Thyroid gland (tissue), 4 donors: Measurements from ENCODE around the gene PRSS1. TPM values are rescaled to one million over a fixed set of nuclear protein-coding genes. Genes with fewer than 3 reads are reported as not detected.
"Not testable (repeated sequence)": the region's sequence is repeated elsewhere in the genome, so short reads cannot be mapped to it uniquely, and the experiment has no call there.

Experiments
- DNase-seq, 2 donors: peaks; one replicate each; pipeline ENCODE4 v3.0.0-alpha.2; 2019
- H3K27ac ChIP-seq, 3 donors: fragments of 200-600 bp; sonication (generic); 1 replicate in 2 of 3; 2 replicates in 1 of 3; pipeline ENCODE4 v1.5.1; 2016 to 2019; ENCODE audit warnings: mild to moderate bottlenecking in 1 of 3, moderate library complexity in 1 of 3
- H3K27me3 ChIP-seq: fragments of 200-600 bp; sonication (generic); one replicate; pipeline ENCODE4 v1.5.1; 2019
- H3K36me3 ChIP-seq, 2 donors: fragments of 200-600 bp; sonication (generic); one replicate each; pipeline ENCODE4 v1.5.1; 2016 to 2019
- H3K4me1 ChIP-seq, 2 donors: fragments of 200-600 bp; sonication (generic); one replicate each; pipeline ENCODE4 v1.5.1; 2017 to 2019
- H3K4me3 ChIP-seq, 3 donors: fragments of 200-600 bp; sonication (generic); replicated peaks in 1 of 3; 1 replicate in 2 of 3; 2 replicates in 1 of 3; pipeline ENCODE4 v1.5.1; 2016; ENCODE audit warnings: mild to moderate bottlenecking in 1 of 3
- H3K9me3 ChIP-seq: fragments of 200-600 bp; sonication (generic); one replicate; pipeline ENCODE4 v1.5.1; 2017
- POLR2A ChIP-seq, 2 donors: fragments of 450-650 bp; IDR thresholded peaks; one replicate each; pipeline ENCODE4 v1.6.1; 2017; ENCODE audit warnings: antibody characterized with exemption in 2 of 2, mild to moderate bottlenecking in 2 of 2, moderate library complexity in 1 of 2
- WGBS, 2 donors: methylation state at CpG; one replicate each; pipeline ENCODE4 v1.1.5; 2017; 5-methylcytosine and 5-hydroxymethylcytosine counted together
- intact Hi-C: fragments of 100-400 bp; cut with DNase I; formaldehyde crosslinking; loops from one replicate; pipeline ENCODE4 v1.15.1; 2023
- total RNA-seq, 4 donors: library from RNA; depleted of rRNA; stranded (reverse); fragments of >200 nt; gene quantifications; one replicate each; pipeline ENCODE4 v1.2.3, GENCODE V29; 2016
- TF ChIP-seq, protein P1 (sequence below), 6 experiments: fragments of 200-600 bp in 3 of 6; fragments of 450-650 bp in 3 of 6; sonication (generic) in 3 of 6; IDR thresholded peaks; one replicate each; pipeline ENCODE4 v1.5.1; 2016 to 2019; ENCODE audit warnings: antibody characterized with exemption in 6 of 6, mild to moderate bottlenecking in 2 of 6, inconsistent platforms in 1 of 6, moderate library complexity in 1 of 6

Gene PRSS1
- total RNA-seq, 4 donors from 2014 or later = 1.2 TPM; not detected in 3

DNA sequence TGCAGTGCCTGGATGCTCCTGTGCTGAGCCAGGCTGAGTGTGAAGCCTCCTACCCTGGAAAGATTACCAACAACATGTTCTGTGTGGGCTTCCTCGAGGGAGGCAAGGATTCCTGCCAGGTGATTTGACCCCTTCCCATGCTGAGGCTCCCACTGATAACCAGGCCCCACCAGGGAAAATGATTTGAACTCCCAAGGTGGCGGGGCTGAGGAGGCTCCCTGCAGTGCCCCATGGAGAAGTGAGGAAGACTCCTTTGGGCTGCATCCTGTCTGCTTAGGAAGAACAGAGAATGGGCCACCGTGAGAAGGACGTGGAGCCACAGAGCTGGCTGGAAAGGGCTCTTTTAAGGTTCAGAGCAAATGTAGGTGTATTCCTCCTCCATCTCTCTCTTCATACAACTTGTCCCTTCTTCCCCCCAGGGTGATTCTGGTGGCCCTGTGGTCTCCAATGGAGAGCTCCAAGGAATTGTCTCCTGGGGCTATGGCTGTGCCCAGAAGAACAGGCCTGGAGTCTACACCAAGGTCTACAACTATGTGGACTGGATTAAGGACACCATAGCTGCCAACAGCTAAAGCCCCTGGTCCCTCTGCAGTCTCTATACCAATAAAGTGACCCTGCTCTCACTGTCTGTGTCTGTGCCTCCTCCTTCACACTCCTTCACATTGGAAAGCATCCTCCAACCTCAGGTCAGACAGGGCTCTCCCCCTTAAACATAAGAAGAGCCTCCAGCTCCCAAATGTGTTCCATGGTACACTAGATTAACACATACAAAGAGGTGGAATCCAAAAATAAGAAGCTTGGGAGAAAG lies 24.9 kb downstream of the PRSS1 start:
- Histone ChIP-seq H3K4me3 (no peak overlapping the region), H3K9me3 (no peaks in the 10 kb centered on the region), H3K36me3 (no peaks in the 10 kb centered on the region), H3K4me1 (peaks cover 32% of the 10 kb centered on the region in 2 donors), H3K27ac (no peak overlapping the region), H3K27me3 (no peaks in the 10 kb centered on the region)
- intact Hi-C loops = no loop called here
- no peak for DNase-seq
- TF ChIP-seq, protein P1, sequence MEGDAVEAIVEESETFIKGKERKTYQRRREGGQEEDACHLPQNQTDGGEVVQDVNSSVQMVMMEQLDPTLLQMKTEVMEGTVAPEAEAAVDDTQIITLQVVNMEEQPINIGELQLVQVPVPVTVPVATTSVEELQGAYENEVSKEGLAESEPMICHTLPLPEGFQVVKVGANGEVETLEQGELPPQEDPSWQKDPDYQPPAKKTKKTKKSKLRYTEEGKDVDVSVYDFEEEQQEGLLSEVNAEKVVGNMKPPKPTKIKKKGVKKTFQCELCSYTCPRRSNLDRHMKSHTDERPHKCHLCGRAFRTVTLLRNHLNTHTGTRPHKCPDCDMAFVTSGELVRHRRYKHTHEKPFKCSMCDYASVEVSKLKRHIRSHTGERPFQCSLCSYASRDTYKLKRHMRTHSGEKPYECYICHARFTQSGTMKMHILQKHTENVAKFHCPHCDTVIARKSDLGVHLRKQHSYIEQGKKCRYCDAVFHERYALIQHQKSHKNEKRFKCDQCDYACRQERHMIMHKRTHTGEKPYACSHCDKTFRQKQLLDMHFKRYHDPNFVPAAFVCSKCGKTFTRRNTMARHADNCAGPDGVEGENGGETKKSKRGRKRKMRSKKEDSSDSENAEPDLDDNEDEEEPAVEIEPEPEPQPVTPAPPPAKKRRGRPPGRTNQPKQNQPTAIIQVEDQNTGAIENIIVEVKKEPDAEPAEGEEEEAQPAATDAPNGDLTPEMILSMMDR (IDR thresholded peaks at IDR 0.05) = no peak
- TF ChIP-seq POLR2A (IDR thresholded peaks at IDR 0.05) = no peak
- 81 to 89% methylated on average over 4 of the region's 4 CpGs for WGBS, 2 donors

DNA sequence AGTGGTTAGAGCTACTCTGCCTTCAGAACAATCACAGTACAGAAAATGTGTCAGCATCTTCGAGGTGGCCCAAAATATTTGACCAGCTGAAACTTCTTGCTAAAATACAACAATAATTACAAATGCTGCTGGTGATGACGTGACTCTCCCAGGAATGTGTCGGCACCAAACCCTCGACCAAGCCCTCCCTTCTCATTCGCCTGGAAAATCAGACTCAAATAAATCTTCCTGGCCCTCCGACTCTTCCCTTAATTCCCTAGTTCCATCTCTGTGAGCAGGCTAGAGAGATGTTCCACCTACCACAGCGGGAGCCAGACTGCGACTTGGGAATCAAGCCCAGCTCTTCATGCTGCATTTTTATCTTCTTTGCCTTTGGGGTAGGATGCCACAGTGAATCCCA lies 25.6 kb downstream of the PRSS1 start:
- Histone ChIP-seq H3K27ac (peak overlapping the region in 1 of 3 donors; percentile 28), H3K4me1 (peaks cover 32% of the 10 kb centered on the region in 2 donors), H3K27me3 (no peaks in the 10 kb centered on the region), H3K9me3 (no peaks in the 10 kb centered on the region), H3K36me3 (no peaks in the 10 kb centered on the region), H3K4me3 (no peak overlapping the region)
- DNase-seq = peak in 1 of 2 donors; percentile 21
- intact Hi-C loops = no loop called here
- no peak for TF ChIP-seq POLR2A (IDR thresholded peaks at IDR 0.05)
- TF ChIP-seq, protein P1 (IDR thresholded peaks at IDR 0.05) = no peak
- 61 to 68% methylated on average over 8 of the region's 8 CpGs for WGBS, 2 donors

DNA sequence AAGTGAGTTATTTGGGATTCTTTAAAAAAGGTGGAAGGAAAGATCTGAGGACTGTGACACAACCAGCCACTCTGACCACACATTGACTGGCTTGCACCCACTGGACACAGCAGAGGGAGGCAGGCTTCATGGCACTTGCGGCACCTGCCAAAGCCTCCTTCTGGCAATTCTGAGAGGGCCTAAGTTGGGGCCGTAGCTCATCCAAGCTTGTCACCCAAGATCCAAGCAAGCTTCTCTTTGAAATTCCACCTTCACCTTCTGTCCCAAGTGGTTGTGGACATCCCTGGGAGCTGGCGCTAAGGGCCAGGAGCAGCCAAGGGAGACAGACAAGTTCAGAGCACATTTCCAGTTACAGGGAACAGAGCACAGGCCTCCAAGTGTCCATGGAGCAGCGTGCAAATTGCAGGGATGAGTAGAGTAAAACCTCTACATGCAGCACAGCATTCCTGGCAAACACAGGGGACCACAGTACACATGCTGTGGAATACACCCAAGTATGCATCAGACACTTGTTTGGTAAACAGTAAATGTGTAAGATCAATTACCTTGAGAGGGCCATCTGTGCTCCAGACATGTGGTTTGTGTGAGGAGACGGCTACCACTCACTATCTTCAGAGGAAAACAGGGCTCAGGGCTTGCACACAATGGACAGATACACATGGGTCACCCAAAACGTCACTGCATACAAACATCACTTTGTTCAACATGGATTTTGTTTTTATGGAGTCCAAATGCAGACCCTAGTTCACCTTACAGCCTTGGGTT lies 26.3 kb downstream of the PRSS1 start:
- intact Hi-C loops = not testable (repeated sequence)
- 75 to 79% methylated on average over 4 to 6 of the region's 6 CpGs for WGBS, 2 donors

DNA sequence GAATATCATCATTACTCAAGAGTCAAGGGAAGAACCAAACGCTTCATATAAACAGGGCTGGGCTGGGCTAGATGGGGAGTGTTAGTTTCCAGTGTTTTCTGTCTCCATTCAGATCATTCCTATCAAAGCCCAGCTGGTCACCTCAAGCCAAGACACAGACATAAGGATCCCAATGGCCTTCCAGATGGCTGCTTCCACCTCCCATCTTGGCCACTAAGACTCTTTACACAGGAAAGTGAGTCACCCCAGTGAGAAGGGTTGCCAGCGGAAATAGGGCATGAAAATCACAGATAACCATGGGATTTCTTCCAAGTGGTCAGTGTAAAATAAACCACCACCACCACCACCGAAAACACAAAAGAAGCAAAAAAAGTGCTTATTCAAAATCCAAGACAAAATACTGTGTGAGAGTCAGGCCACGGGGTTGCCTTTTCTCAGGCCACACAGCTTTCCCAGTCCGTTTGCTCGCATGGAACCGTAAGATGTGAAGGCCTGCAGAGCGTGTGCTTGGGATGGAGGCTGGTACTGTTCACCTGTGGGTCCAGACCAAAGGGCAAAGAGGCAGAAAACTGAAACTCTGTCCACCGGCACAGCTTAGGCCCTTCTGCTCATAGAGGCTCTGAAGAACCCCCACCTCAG lies 27.1 kb downstream of the PRSS1 start:
- Histone ChIP-seq H3K27ac (peak overlapping the region in 1 of 3 donors; percentile 51), H3K9me3 (no peaks in the 10 kb centered on the region), H3K4me1 (peaks cover 25 to 26% of the 10 kb centered on the region in 2 donors), H3K27me3 (no peaks in the 10 kb centered on the region), H3K36me3 (no peaks in the 10 kb centered on the region), H3K4me3 (no peak overlapping the region)
- WGBS, 2 donors = 49 to 61% methylated on average over 9 of the region's 9 CpGs
- TF ChIP-seq, protein P1 (IDR thresholded peaks at IDR 0.05) = no peak
- TF ChIP-seq POLR2A (IDR thresholded peaks at IDR 0.05) = no peak
- DNase-seq = peak; percentile 67 to 68
- intact Hi-C loops = no loop called here

More for the DNA sequence above, 26.3 kb downstream of the PRSS1 start:
- H3K9me3 ChIP-seq, DNase-seq, H3K4me3 ChIP-seq, H3K27me3 ChIP-seq, H3K36me3 ChIP-seq: not testable (repeated sequence)
- H3K4me1 ChIP-seq = peaks cover 30 to 31% of the 10 kb centered on the region in 2 donors
- peak overlapping the region in 1 of 3 donors; percentile 28 for H3K27ac ChIP-seq

DNA sequence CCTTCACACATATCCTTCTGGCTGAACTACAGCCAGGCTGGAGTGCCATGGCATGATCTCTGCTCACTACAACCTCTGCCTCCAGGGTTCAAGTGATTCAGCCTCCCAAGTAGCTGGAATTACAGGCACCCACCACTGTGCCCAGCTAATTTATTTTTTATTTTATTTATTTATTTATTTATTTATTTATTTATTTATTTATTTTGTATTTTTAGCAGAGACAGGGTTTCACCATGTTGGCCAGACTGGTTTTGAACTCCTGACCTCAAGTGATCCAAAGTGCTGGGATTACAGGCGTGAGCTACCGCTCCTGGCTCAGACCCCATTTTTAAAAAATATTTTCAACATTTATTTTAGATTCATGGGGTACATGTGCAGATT lies 27.6 kb downstream of the PRSS1 start:
- Histone ChIP-seq H3K27ac (peak overlapping the region in 1 of 3 donors; percentile 51), H3K4me1 (peaks cover 20 to 22% of the 10 kb centered on the region in 2 donors)
- intact Hi-C loops, H3K4me3 ChIP-seq, H3K27me3 ChIP-seq, H3K9me3 ChIP-seq, H3K36me3 ChIP-seq, DNase-seq: not testable (repeated sequence)
- WGBS, 2 donors = 95 to 96% methylated on average over 2 of the region's 2 CpGs
